ENCODE measurements around the gene CPXM1. TPM values are rescaled to one million over a fixed set of nuclear protein-coding genes. Genes with fewer than 3 reads are reported as not detected.

Gene CPXM1
- total RNA-seq: 50.2 and 158 TPM in 2 replicates

DNA sequence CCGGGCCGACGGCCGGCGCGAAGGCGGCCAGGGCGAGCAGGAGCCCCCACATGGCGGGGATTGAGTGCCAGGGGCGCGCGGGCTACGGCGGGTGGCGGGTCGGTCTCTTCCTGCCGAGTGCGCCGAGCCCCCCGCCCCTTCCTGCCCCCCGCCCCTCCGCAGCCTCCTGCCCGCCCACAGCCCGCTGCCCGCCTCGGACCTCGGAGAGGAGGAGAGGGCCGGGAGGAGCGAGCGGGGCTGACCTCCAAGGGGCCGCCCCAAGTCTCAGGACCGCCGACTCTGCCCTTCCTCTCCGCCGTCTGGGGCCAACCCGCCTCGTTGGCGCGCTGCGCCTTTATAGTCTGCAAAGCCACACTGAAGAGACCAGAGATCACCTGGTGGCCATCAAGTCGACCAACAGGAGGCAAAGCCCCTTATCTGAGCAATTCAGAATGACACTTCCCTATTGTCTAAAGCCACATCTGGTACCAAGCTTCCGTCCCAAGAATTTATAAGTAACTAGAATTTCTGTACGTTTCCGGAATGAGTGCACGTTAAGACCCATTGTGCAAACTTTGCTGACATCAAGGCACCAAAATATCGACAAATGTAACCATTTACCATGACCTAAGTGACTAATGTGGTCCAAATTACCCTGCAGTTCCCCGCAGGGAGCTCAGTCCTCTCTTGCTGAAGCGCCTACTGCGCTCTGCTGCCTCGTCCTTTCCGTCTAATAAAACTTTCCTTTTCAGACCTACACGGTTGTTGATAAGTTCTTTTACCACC, at the start of gene CPXM1:
TSS of gene CPXM1 (minus strand) at position 107 of the 765 bp plus-strand sequence. CDS start at position 52, 55 bp downstream.

DNA sequence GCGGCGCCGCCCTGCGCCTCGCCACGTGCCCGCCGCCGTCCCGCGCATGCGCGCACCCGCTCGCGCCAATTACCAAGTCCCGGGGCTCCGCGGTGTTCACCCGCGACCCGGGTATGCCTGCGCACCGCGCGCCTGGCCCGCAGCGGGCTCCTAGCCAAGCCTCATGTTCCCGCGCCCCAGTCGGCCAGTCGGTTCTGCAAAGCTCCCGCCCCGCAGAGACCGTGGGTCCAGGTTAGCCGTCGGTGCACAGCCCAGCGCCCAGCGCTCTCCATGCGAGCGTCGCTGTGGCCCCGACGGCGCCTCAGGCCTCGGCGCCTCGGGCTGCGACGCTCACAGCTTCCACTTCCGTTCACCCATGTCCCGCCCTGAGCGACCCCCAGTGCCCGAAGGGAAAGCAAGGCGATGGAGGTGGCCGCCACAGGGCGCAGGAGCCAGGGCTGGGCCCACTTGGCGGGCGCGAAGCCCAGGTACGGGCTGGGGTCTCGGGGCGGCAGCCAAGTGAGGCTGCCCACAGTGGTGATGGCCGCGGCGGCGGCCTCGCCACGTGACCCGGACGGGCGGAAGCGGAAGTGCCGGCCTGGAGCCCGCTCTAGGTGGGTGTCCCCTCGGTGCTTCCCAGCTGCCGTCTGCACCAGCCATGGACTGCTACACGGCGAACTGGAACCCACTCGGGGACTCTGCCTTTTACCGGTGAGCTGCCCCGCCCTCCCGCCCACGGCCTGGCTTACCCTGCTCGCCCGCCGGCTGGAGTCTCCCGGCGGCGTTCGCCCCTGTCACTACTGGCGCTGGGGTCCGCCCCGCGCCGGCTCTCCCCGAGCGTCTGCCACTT, 39.9 kb upstream of the CPXM1 start, which contains the start of the genes PCED1A and VPS16:
TSS of gene PCED1A (minus strand) at position 518 of the 829 bp plus-strand sequence. CDS start 743 bp downstream, outside the sequence.
TSS of gene VPS16 (plus strand) at position 608 of the 829 bp plus-strand sequence. CDS start at position 638, 30 bp downstream.

DNA sequence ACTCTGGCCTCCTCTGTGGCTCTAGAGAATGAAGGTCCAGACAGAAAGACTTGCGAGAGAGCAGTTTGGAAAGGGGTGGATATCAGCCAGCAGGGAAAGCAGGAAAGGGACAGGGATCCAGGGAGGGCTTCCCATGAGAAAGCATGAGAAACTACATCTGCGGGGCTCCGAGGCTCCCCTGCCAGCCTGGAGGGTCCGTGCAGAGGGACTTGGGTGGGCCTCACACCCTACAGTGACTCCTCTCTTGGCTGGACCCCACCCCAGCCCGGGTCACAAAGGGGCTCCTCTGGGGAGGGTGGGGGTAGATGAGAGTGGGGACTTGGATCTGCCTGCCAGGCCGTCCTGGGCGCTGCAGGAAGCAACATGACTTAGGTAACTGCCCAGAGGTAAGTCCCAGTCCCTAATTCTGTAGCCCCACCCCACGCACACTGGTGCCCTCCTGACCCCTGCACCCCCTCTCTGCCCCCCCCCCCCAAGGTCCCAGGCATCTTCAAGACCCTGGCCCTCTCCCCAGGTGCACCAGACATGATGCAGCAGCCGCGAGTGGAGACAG, 15.7 kb upstream of the CPXM1 start, which contains the start of gene TMEM239:
TSS of gene TMEM239 (plus strand) at position 335 of the 553 bp plus-strand sequence. CDS start at position 526, 191 bp downstream.

DNA sequence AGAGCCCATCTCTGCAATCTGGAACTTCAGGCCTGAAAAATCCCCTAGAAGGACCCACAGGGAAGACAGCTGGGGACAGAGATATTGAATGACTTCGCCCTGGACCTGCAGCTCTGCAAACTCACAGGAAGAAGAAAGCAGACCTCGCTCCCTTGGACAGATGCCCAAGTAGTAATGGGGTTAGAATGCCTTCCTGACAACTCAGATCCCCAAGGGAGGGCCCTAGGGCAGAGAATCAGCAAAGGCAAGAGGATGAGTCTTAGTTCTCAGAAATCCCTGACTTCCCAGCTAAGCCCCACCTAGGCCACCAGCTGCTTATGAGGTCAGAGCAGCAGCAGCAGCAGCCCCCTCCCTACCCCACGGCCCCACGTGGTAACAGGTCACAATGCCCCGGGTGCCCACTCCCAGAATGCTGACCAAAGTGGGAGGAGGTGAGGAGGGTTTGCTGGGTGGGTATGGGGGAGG, 14.2 kb upstream of the CPXM1 start, which contains the start of gene C20orf141:
TSS of gene C20orf141 (plus strand) at position 401 of the 465 bp plus-strand sequence. CDS start 198 bp downstream, outside the sequence.

Other genes starting within 250 kb of the CPXM1 start
- 72.0 and 150 TPM in 2 replicates for gene NOP56, start 148.0 kb downstream of the CPXM1 start, total RNA-seq
- gene IDH3B, start 136.4 kb downstream of the CPXM1 start, total RNA-seq: 96.6 and 108 TPM in 2 replicates
- 0.98 and 7.2 TPM in 2 replicates for gene EBF4, start 107.8 kb downstream of the CPXM1 start, total RNA-seq
- gene C20orf141, start 14.4 kb upstream of the CPXM1 start, total RNA-seq: 0.76 TPM in 1 of 2 replicates, not detected in the other
- not detected in 2 replicates for gene TMEM239, start 15.7 kb upstream of the CPXM1 start, total RNA-seq
- gene PCED1A, start 40.0 kb upstream of the CPXM1 start, total RNA-seq: 20.4 and 59.7 TPM in 2 replicates
- 32.4 and 45.8 TPM in 2 replicates for gene VPS16, start 40.1 kb upstream of the CPXM1 start, total RNA-seq
- gene PTPRA, start 72.9 kb upstream of the CPXM1 start, total RNA-seq: 30.3 and 42.7 TPM in 2 replicates
- gene GNRH2, start 243.0 kb upstream of the CPXM1 start, total RNA-seq: 0.25 TPM in 1 of 2 replicates, not detected in the other
- gene MRPS26, start 245.4 kb upstream of the CPXM1 start, total RNA-seq: 66.2 and 86.5 TPM in 2 replicates

Data from mesangial cell (primary cell).